HepG2 (cell line): ENCODE measurements around the gene ZMIZ1. TPM values are rescaled to one million over a fixed set of nuclear protein-coding genes. Genes with fewer than 3 reads are reported as not detected.

ENCODE experiments used
- CAMTA2 ChIP-seq: sonication (generic); formaldehyde crosslinking; IDR thresholded peaks from 2 replicates; pipeline ENCODE4 v1.4.0; 2020; ENCODE audit warnings: mild to moderate bottlenecking, missing genetic modification reagents, borderline replicate concordance
- GATAD2A ChIP-seq: IDR thresholded peaks from 2 replicates; pipeline ENCODE4 v1.6.1; 2016
- HNF4G ChIP-seq, 2 experiments: sonication (generic) in 1 of 2; formaldehyde crosslinking in 1 of 2; IDR thresholded peaks; 2 replicates each; pipeline versions ENCODE4 v1.4.0 to v1.6.1; 2011 to 2020; ENCODE audit warnings: borderline replicate concordance in 2 of 2, low read depth in 2 of 2, mild to moderate bottlenecking in 2 of 2, low read length in 1 of 2, missing genetic modification reagents in 1 of 2, moderate library complexity in 1 of 2
- KLF11 ChIP-seq: IDR thresholded peaks from 2 replicates; pipeline ENCODE4 v1.6.1; 2016; ENCODE audit warnings: missing compliant biosample characterization
- KLF12 ChIP-seq: sonication (generic); formaldehyde crosslinking; IDR thresholded peaks from 2 replicates; pipeline ENCODE4 v1.4.0; 2020; ENCODE audit warnings: missing genetic modification reagents, borderline replicate concordance
- MBD4 ChIP-seq: IDR thresholded peaks from 2 replicates; pipeline ENCODE4 v1.6.1; 2012; ENCODE audit warnings: low read length, inconsistent platforms, borderline replicate concordance
- MYC ChIP-seq: sonication (generic); formaldehyde crosslinking; IDR thresholded peaks from 2 replicates; pipeline ENCODE4 v1.9.0; 2021; ENCODE audit warnings: missing genetic modification reagents, borderline replicate concordance
- PLRG1 ChIP-seq: fragments of 450-650 bp; conservative IDR thresholded peaks from 2 replicates; pipeline ENCODE4 v1.6.1; 2016
- RFXAP ChIP-seq: sonication (generic); formaldehyde crosslinking; IDR thresholded peaks from 2 replicates; pipeline ENCODE4 v1.4.0; 2020; ENCODE audit warnings: missing genetic modification reagents, borderline replicate concordance
- RORA ChIP-seq: sonication (generic); formaldehyde crosslinking; IDR thresholded peaks from 2 replicates; pipeline ENCODE4 v1.5.0; 2020; ENCODE audit warnings: mild to moderate bottlenecking, missing genetic modification reagents, moderate library complexity
- RXRA ChIP-seq: sonication (generic); formaldehyde crosslinking; IDR thresholded peaks from 2 replicates; pipeline ENCODE4 v1.5.1; 2020; ENCODE audit warnings: missing genetic modification reagents
- SOX5 ChIP-seq: IDR thresholded peaks from 2 replicates; pipeline ENCODE4 v1.6.1; 2016; ENCODE audit warnings: borderline replicate concordance
- ZFP62 ChIP-seq: sonication (generic); formaldehyde crosslinking; IDR thresholded peaks from 2 replicates; pipeline ENCODE4 v1.4.0; 2020; ENCODE audit warnings: missing genetic modification reagents
- ZNF143 ChIP-seq: sonication (generic); formaldehyde crosslinking; IDR thresholded peaks from 2 replicates; pipeline ENCODE4 v1.4.0; 2020; ENCODE audit warnings: missing genetic modification reagents
- ZNF292 ChIP-seq: sonication (generic); formaldehyde crosslinking; IDR thresholded peaks from 2 replicates; pipeline ENCODE4 v1.8.1; 2022; ENCODE audit warnings: mild to moderate bottlenecking, low read depth, missing genetic modification reagents, borderline replicate concordance
- ZNF343 ChIP-seq: sonication (generic); formaldehyde crosslinking; IDR thresholded peaks from 2 replicates; pipeline ENCODE4 v1.4.0; 2020; ENCODE audit warnings: mild to moderate bottlenecking, missing genetic modification reagents
- ZNF430 ChIP-seq: sonication (generic); formaldehyde crosslinking; IDR thresholded peaks from 2 replicates; pipeline ENCODE4 v1.9.0; 2021; ENCODE audit warnings: mild to moderate bottlenecking, missing genetic modification reagents
- ZNF431 ChIP-seq: sonication (generic); formaldehyde crosslinking; IDR thresholded peaks from 2 replicates; pipeline ENCODE4 v1.9.0; 2022; ENCODE audit warnings: missing genetic modification reagents, low read depth, mild to moderate bottlenecking, borderline replicate concordance
- ZNF607 ChIP-seq: sonication (generic); formaldehyde crosslinking; IDR thresholded peaks from 2 replicates; pipeline ENCODE4 v1.5.1; 2020; ENCODE audit warnings: missing genetic modification reagents, mild to moderate bottlenecking, borderline replicate concordance
- polyA plus RNA-seq, 8 experiments: library from polyadenylated mRNA; depleted of rRNA in 3 of 8; stranded (reverse) in 7 of 8; unstranded in 1 of 8; fragments of >200 nt; fragmentation: Illumina TruSeq in 4 of 8; extraction: Trizol in 4 of 8; gene quantifications; 2 replicates each; pipeline versions ENCODE4 v1.2.1 to v1.2.3, GENCODE V29; 2011 to 2016; ENCODE audit warnings: low read depth in 4 of 8, missing spikeins in 1 of 8, mixed read lengths in 1 of 8; ENCODE audit not compliant: insufficient read depth in 1 of 8
- total RNA-seq, 5 experiments: library from RNA; depleted of rRNA; stranded (reverse); fragments of >200 nt; fragmentation: Illumina TruSeq; extraction: Trizol; gene quantifications; 2 replicates each; pipeline ENCODE4 v1.2.3, GENCODE V29; 2016; ENCODE audit warnings: low read depth in 1 of 5
- TF ChIP-seq, protein P1 (sequence below), 2 experiments: fragments of 450-650 bp in 1 of 2; sonication (generic) in 1 of 2; formaldehyde crosslinking; IDR thresholded peaks; 2 replicates each; pipeline versions ENCODE4 v1.5.0 to v1.8.0; 2020 to 2022; ENCODE audit warnings: mild to moderate bottlenecking in 1 of 2, missing genetic modification reagents in 1 of 2
- TF ChIP-seq, protein P2 (sequence below), 2 experiments: sonication (generic) in 1 of 2; formaldehyde crosslinking in 1 of 2; IDR thresholded peaks; 2 replicates each; pipeline versions ENCODE4 v1.6.1 to v1.9.0; 2014 to 2022; ENCODE audit warnings: antibody characterized with exemption in 1 of 2, borderline replicate concordance in 1 of 2, inconsistent platforms in 1 of 2, low read depth in 1 of 2, missing genetic modification reagents in 1 of 2
- TF ChIP-seq, protein P3 (sequence below): sonication (generic); formaldehyde crosslinking; IDR thresholded peaks from 2 replicates; pipeline ENCODE4 v1.5.1; 2020; ENCODE audit warnings: missing genetic modification reagents, mild to moderate bottlenecking, borderline replicate concordance

ZMIZ1 gene
- total and polyA plus RNA-seq, 2 of the 13 experiments (the other 11 are each of a cell fraction or from before 2014, with no cell fraction given) = 5.3 to 10.2 TPM

DNA sequence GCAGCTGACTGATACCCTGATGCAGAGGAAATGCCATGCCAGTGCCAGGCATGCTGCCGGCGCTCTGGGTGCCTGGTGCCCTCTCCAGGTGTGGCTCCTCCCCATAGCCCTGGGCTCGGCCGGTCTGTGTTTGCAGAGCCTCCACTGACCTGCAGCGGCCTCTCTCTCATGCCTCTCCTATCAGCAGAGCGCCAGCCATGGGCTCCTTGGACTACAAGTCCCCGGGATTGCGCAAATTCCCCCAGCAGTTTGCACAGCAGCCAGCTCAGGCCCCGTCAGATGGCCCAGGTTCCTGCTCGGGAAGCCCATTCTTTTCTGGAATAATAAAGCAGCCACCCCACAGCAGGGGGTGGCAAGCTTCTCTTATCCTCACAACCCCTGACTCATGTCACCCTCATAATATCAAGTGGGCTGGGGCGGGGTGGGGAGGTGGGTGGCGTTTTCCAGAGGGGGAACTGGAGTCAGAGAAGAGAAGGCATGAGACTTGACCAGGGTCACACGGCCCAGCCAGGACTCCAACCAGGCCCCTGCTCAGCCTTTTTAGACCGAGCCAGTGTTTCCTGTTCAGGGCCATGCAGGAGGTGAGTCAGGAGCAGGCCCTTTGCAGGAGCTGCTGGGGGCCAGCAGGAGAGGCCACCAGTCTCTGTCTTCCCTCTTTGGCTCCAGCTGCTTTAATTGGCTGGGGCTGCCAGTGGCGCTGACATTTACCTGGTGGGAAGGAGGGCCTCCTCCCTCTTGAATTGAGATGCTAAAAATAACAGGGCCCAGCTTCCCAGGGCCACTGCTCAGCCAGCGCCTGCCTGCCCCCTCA is 58.6 kb downstream of the ZMIZ1 start (continued):
- TF ChIP-seq ZNF343 (CRISPR knock-in tag) (peak; percentile 59; the same call in 1 of the 2 replicates), MBD4 (no peak), ZNF430 (CRISPR knock-in tag) (0 out of 2 replicates have a peak, but pooled peaks have one; percentile 35), ZNF431 (CRISPR knock-in tag) (no peak), ZNF292 (CRISPR knock-in tag) (peak; percentile 91; the same call in 1 of the 2 replicates), HNF4G (IDR thresholded peaks at IDR 0.05; ENCODE audit: borderline replicate concordance, low read depth, low read length) (peak; percentile 38; the same call in 1 of the 2 replicates), HNF4G (CRISPR knock-in tag; IDR thresholded peaks at IDR 0.05; ENCODE audit: borderline replicate concordance, low read depth) (0 out of 2 replicates have a peak, but pooled peaks have one; percentile 28), SOX5 (CRISPR knock-in tag) (peak; percentile 51; the same call in 1 of the 2 replicates), PLRG1 (no peak), RFXAP (CRISPR knock-in tag) (no peak), ZFP62 (CRISPR knock-in tag) (no peak), KLF11 (no peak), RXRA (peak; percentile 88), ZNF607 (CRISPR knock-in tag) (no peak), RORA (no peak), MYC (CRISPR knock-in tag) (peak; percentile 57; the same call in 1 of the 2 replicates), KLF12 (CRISPR knock-in tag) (no peak), ZNF143 (0 out of 2 replicates have a peak, but pooled peaks have one; percentile 17), CAMTA2 (CRISPR knock-in tag) (no peak), GATAD2A (CRISPR knock-in tag) (peak; percentile 88)
- TF ChIP-seq, protein P1, sequence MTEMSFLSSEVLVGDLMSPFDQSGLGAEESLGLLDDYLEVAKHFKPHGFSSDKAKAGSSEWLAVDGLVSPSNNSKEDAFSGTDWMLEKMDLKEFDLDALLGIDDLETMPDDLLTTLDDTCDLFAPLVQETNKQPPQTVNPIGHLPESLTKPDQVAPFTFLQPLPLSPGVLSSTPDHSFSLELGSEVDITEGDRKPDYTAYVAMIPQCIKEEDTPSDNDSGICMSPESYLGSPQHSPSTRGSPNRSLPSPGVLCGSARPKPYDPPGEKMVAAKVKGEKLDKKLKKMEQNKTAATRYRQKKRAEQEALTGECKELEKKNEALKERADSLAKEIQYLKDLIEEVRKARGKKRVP (CRISPR knock-in tag; IDR thresholded peaks at IDR 0.05) = no peak
- TF ChIP-seq, protein P2, sequence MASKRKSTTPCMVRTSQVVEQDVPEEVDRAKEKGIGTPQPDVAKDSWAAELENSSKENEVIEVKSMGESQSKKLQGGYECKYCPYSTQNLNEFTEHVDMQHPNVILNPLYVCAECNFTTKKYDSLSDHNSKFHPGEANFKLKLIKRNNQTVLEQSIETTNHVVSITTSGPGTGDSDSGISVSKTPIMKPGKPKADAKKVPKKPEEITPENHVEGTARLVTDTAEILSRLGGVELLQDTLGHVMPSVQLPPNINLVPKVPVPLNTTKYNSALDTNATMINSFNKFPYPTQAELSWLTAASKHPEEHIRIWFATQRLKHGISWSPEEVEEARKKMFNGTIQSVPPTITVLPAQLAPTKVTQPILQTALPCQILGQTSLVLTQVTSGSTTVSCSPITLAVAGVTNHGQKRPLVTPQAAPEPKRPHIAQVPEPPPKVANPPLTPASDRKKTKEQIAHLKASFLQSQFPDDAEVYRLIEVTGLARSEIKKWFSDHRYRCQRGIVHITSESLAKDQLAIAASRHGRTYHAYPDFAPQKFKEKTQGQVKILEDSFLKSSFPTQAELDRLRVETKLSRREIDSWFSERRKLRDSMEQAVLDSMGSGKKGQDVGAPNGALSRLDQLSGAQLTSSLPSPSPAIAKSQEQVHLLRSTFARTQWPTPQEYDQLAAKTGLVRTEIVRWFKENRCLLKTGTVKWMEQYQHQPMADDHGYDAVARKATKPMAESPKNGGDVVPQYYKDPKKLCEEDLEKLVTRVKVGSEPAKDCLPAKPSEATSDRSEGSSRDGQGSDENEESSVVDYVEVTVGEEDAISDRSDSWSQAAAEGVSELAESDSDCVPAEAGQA (IDR thresholded peaks at IDR 0.05; ENCODE audit: low read depth) = no peak
- TF ChIP-seq, protein P2 (CRISPR knock-in tag; IDR thresholded peaks at IDR 0.05; ENCODE audit: borderline replicate concordance) = no peak
- TF ChIP-seq, protein P3, sequence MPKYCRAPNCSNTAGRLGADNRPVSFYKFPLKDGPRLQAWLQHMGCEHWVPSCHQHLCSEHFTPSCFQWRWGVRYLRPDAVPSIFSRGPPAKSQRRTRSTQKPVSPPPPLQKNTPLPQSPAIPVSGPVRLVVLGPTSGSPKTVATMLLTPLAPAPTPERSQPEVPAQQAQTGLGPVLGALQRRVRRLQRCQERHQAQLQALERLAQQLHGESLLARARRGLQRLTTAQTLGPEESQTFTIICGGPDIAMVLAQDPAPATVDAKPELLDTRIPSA (CRISPR knock-in tag) = no peak
